H4 (cell line): ENCODE measurements around the gene TEX19. TPM values are rescaled to one million over a fixed set of nuclear protein-coding genes. Genes with fewer than 3 reads are reported as not detected.
A peak's percentile ranks its signal among the peaks of the same experiment; 100 is the strongest.
"Not testable (repeated sequence)": the region's sequence is repeated elsewhere in the genome, so short reads cannot be mapped to it uniquely, and the experiment has no call there.

ENCODE experiments used
- DNase-seq: peaks from one replicate; pipeline ENCODE4 v3.0.0-alpha.2; 2015; ENCODE audit warnings: low spot score
- total RNA-seq: library from RNA; depleted of rRNA; stranded (reverse); fragments of >200 nt; shearing (Covaris generic); gene quantifications from 2 replicates; pipeline ENCODE4 v1.2.3, GENCODE V29; 2014

The TEX19 gene
- total RNA-seq, 1 experiment from 2014 or later, result 0.68 TPM

DNA sequence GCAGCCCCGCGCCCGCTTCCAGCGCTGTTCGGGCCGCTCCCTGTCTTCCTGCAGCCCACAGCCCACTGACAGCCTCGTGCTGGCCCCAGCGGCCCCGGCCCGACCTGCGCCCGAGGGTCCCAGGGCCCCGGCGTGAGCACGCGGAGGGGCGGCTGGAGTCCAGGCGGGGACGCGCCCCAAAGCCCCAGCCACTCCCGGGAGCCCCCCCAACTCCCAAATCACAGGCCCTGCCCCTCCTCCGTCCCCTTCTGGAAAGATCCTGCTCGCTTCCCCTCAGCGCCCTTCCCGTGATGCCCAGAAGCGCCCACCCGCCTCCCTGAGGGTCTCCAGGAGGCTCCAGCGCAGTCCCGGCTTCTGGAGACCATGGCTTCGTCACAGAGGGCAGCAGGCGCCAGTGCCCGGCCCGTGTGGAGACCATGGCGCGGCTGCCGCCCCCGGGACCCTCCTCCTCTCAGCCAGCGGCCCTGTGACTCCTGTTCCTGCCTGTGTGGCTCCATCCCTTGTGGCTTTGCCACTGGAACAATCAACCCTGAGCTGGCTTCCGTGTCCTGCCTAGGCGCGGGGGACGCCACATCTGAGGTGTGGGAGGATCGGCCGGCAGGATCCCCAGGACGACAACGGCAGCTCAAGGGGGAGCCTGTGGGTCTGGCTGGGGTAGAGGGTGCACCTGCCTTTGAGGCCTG is 16.5 kb downstream of the TEX19 start:
- DNase-seq, result no peak

DNA sequence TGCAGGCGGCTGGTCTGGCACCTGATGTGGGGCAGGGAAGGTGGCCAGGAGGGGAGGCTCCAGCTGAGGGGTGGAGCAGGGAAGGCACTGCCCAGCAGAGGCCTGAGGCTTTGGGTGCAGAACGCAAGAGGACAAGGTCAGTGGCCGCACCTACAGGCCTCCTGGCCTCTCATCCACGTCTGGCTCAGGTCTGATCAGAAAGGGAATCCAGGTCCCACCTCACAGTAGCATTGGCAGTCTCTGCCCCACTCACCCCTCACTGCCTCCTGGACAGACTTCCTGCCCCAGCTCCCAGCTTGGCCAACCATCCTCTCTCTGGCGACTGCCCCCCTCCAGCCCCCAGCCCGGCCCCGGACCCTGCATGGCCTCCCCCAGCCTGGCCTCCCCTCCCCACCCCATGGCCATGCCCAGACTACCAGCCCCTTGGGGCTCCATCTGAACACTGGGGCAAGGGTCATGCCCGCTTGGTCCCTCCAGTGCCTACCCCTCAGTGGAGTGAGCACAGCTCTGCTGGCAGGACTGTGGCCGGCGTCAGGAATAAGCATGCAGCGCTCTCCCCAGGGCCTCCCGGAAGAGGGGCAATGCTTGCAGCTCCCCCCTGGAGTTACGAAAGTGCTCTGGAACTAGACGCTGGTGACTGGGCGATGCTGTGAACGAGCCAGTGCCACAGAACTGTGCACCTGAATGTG is 17.1 kb downstream of the TEX19 start:
- DNase-seq, result no peak

DNA sequence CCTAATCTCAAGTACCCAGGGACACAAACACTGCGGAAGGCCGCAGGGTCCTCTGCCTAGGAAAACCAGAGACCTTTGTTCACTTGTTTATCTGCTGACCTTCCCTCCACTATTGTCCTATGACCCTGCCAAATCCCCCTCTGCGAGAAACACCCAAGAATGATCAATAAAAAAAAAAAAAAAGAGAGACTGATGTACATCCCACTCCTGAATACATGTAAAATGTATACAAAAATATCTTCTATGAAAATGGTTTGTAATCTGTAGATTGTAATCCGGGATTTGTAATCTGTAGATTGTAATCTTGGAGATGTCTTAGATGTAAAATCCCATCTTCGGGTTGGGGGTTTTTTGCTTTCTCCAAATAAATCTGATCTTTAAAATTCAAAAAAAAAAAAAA is 18.2 kb downstream of the TEX19 start:
- not testable (repeated sequence) for DNase-seq

DNA sequence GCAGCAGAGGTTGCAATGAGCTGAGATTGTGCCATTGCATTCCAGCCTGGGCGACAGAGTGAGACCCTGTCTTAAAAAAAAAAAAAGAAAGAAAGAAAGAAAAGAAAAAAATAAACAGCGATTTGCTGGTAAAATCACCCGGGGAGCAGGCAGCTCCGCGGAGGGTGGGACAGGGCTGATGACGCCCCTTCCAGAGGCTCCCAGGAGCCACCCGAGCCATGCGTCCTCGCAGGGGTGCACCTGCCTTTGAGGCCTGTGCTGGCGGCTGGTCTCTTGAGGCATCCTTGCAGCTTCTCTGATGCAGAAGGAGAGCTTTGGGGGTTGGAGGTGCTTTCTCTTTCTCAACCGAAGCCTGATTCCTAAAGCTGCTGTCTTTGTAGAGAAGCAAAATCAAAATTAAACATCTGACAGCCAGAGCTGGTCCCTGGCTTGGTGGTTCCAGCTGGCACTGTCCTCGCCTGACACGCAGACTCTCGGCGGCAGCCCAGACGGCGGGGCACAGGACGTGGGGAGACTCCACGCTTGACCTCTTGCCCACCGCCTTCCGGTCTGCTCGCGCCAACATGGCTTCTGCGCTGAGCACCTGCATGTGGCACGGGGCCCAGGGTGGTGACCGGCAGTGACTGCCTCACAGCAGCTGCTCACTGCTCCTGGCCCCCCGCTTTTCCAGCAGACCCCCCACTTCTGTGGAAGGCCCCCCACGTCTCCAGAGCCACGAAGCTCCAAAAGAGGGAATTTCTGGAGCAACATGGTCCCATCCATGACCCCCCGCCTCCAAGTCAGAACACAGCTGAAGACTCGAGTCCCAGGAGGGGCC is 19.1 kb downstream of the TEX19 start:
- no peak for DNase-seq

GRCh38 chr17:82378741-82379021 is 19.6 kb downstream of the TEX19 start:
- no peak for DNase-seq

DNA sequence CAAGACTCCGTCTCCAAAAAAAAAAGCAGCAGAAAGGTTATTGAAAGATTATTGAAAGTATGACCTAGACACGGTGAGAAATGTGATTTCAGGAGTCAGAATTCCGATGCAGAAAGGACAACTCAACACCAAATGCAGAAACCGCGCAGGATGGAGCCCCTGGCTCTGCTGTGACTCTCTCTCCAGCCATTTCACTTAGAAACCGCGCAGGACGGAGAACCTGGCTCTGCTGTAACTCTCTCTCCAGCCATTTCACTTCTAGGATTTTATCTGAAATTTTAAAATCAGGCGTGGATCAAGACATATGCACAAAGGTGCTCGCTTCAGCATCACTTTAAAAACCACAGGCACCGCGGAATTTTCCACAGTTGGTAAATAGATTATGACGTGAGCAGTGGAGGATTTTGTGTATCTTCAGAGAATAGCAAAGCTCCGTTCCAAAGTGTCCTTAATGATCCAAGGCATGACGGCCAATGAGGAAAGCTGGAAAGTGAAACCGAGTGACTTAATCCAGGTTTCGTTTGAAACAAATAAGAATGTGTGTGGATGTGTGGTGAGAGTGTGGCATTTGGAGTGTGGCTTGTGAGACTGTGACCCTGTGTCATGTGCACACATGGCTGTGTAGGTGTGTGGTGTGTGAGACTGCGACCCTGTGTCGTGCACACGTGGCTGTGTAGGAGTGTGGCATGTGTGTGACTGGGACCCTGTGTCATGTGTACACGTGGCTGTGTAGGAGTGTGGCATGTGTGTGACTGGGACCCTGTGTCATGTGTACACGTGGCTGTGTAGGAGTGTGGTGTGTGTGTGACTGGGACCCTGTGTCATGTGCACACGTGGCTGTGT is 22.0 kb downstream of the TEX19 start:
- peak; percentile 57 for DNase-seq

DNA sequence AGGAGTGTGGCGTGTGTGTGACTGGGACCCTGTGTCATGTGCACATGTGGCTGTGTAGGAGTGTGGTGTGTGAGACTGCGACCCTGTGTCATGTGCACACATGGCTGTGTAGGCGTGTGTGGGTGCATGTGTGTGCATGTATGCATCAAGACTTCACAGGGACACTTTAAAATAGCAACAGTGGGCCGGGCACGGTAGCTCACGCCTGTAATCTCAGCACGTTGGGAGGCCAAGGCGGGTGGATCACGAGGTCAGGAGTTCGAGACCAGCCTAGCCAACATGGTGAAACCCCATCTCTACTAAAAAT is 22.6 kb downstream of the TEX19 start:
- not testable (repeated sequence) for DNase-seq

DNA sequence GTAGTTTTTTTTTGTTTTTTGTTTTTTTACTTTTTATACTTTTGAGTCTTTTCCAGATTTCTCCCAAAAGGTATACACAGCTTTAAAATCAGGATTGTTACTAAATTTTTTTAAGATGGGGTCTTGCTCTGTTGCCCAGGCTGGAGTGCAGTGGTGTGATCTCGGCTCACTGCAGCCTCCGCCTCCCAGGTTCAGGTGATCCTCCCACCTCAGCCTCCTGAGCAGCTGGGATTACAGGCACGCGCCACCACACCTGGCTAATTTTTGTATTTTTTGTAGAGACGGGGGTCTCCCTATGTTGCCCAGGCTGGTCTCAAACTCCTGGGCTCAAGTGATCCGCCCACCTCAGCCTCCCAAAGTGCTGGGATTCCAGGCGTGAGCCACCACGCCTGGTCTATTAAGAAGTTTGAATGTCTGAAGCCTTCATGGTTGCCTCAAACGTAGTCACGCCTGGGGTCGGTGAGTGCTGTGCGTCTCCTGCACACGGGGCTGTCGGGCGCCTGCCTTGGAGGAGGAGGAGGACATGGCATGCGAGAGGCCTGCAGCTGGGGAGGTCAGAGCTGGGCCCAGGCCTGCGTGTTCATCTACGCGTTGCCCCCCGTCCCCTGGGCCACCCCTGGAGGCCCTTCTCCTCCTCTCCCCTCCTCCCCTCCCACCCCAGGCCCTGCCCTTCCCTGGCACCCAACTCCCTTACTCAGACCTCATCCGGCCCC is 23.3 kb downstream of the TEX19 start:
- DNase-seq, result not testable (repeated sequence)

- no peak for DNase-seq
Measured at GRCh38 chr17:82382933-82383255, 23.8 kb downstream of the TEX19 start.

DNA sequence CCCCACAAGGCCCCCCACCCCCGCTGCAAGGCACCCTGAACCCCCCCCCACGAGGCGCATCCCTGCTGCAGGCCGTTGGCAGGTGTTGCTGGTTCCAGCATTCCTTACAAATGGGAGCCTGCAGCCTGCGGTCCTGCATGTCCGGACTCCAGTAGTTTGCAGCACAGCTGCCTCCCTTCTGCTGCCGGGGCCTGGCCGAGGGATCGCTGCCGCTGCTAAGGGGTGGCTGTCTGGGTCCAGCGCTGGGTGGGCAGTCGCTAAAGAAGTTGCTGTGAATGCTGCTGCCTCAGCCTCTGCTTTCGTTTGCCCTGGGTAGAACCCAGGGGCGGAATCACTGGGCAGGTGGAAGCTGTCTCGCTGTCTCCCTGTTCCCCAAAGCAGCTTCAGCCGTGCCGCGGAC is 24.4 kb downstream of the TEX19 start:
- no peak for DNase-seq

- DNase-seq, result no peak
Measured at GRCh38 chr17:82384051-82384729, 25.1 kb downstream of the TEX19 start.

DNA sequence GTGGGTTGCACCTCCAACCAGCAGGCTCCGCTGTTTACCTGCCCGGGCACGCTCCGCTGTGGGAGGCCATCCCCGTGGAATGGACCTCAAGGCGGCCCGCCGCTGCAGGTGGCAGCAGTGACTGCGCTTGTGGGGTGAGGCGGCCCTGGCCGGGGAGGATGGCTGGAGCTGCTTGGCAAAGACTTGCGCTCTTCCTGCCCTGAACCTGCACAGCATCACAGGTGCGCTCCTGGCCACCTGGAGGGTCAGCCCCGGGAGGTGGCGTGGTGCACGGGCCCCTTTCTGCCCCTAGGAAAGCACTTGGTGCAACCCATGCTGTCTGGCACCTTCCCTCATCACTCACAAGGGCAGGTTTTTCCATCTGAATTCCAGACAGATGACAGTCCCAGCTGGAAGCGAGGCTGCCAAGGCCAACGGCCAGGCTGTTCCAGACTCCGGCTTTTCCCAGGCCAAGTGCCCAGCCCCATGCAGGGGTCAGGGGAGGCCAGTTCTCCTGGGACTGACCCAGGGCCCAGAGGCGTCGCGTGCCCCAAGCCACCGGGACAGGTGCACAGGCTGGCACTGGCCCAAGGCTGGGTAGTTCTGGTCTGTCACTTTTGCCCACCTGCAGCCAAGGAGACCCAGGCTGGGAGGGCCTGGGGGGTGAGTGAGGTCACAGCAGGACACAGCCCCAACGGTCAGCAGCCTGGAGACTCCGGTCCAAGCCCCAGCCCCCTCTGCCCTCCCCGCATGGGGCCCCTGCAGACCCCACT is 25.9 kb downstream of the TEX19 start:
- no peak for DNase-seq

GRCh38 chr17:82385559-82386254 is 26.7 kb downstream of the TEX19 start:
- no peak for DNase-seq

- no peak for DNase-seq
Measured at GRCh38 chr17:82386255-82386831, 27.3 kb downstream of the TEX19 start.

DNA sequence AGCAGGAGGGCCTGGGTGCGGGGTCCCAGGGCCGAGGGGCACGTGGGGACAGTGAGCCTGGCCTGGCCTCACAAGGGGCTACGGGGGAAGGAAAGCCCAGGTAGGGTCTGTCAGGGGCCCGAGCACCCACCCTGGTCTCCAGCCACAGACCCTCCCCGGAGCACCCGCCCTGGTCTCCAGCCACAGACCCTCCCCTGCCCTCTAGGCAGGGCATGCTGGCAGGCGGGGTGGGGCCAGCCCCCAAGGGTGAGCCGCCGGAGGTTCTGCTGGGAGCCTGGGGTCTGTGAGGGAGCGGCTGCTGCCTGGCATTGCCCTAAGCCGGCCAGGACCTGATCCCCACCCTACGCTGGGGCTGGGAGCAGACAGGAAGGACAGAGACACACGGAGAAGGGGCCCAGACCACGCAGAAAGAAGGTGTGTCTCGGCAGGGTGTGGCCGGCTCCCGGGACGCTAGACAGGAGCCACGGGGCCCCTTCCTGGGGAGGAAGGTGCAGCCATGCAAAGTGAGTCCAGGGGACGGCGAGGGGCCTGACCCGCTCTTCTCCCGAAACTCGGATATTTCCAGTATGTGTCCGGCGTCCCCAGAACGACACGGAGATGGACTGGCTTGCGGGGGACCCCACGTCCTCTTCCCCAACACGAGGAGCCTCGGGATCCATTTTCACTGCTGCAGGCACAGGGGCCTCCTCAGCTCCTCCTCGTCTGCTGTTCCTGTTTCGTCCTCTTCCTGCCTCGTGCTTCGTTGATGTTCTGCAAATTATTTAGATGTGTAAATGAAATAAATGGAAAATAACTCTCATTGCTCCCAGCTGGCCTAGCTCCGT is 28.0 kb downstream of the TEX19 start:
- no peak for DNase-seq

- DNase-seq, result no peak
Measured at GRCh38 chr17:82387705-82388106, 28.7 kb downstream of the TEX19 start.

- no peak for DNase-seq
Measured at GRCh38 chr17:82388223-82388921, 29.3 kb downstream of the TEX19 start.

DNA sequence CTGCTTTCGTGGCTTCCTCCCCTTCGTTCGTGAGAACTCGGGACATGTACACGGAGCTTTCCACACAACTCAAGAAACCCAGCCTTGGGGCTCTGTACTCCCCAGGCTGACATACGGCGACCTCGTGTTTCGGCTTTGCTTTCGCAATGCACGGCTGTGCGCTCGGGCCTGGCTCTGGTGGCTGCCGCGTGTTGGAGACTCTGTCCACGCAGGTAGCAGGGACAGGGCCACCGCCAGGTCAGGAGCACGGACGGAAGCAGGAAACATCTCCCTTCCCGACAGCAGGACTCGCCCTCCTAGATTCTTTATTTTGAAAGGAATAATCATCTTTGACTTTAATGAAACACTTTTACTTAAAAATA is 29.9 kb downstream of the TEX19 start:
- DNase-seq, result no peak
